GM18858 (cell line): ENCODE results near the gene CCDC138.
"Not testable (repeated sequence)": the region's sequence is repeated elsewhere in the genome, so short reads cannot be mapped to it uniquely, and the experiment has no call there.

Experiments
- ATAC-seq: cut with Tn5 transposase; IDR thresholded peaks from one replicate; pipeline ENCODE4 v1.9.1; 2021; ENCODE audit not compliant: unreplicated experiment

CCDC138 gene

GRCh38 chr2:108786354-108787215 is at the start of gene CCDC138:
Gene CCDC138 (plus strand): TSS chr2:108786771. CDS start chr2:108786823, 52 bp downstream.
- peak; percentile 95 for ATAC-seq

- ATAC-seq: not testable (repeated sequence)
Observed at GRCh38 chr2:108757973-108758372, 28.6 kb upstream of the CCDC138 start.

- ATAC-seq: not testable (repeated sequence)
Observed at GRCh38 chr2:108762618-108763017, 24.0 kb upstream of the CCDC138 start.

GRCh38 chr2:108766671-108767070 is 19.9 kb upstream of the CCDC138 start:
- ATAC-seq: not testable (repeated sequence)

GRCh38 chr2:108767859-108768258 is 18.7 kb upstream of the CCDC138 start:
- not testable (repeated sequence) for ATAC-seq

- peak; percentile 83 for ATAC-seq
Observed at GRCh38 chr2:108776475-108776874, 10.1 kb upstream of the CCDC138 start.

- ATAC-seq: no peak
Observed at GRCh38 chr2:108778857-108779256, 7.7 kb upstream of the CCDC138 start.

GRCh38 chr2:108786008-108786353 is 590 bp upstream of the CCDC138 start:
- ATAC-seq: no peak

GRCh38 chr2:108787216-108787541 is 608 bp downstream of the CCDC138 start:
- no peak for ATAC-seq

- ATAC-seq: no peak
Observed at GRCh38 chr2:108803045-108803736, 16.6 kb downstream of the CCDC138 start.

GRCh38 chr2:108805032-108805431 is 18.5 kb downstream of the CCDC138 start:
- ATAC-seq: no peak

- ATAC-seq: no peak
Observed at GRCh38 chr2:108805782-108806181, 19.2 kb downstream of the CCDC138 start.

GRCh38 chr2:108806371-108807113 is 20.0 kb downstream of the CCDC138 start:
- ATAC-seq: no peak

- no peak for ATAC-seq
Observed at GRCh38 chr2:108809936-108810335, 23.4 kb downstream of the CCDC138 start.

- no peak for ATAC-seq
Observed at GRCh38 chr2:108810993-108811957, 24.7 kb downstream of the CCDC138 start.

GRCh38 chr2:108813732-108814131 is 27.2 kb downstream of the CCDC138 start:
- no peak for ATAC-seq

- no peak for ATAC-seq
Observed at GRCh38 chr2:108820482-108820881, 33.9 kb downstream of the CCDC138 start.

GRCh38 chr2:108823286-108823685 is 36.7 kb downstream of the CCDC138 start:
- no peak for ATAC-seq

GRCh38 chr2:108824316-108825070 is 37.9 kb downstream of the CCDC138 start:
- no peak for ATAC-seq

GRCh38 chr2:108825254-108825653 is 38.7 kb downstream of the CCDC138 start:
- no peak for ATAC-seq
